ENCODE results near the gene LURAP1L.
A peak's percentile ranks its signal among the peaks of the same experiment; 100 is the strongest.

Gene LURAP1L

DNA sequence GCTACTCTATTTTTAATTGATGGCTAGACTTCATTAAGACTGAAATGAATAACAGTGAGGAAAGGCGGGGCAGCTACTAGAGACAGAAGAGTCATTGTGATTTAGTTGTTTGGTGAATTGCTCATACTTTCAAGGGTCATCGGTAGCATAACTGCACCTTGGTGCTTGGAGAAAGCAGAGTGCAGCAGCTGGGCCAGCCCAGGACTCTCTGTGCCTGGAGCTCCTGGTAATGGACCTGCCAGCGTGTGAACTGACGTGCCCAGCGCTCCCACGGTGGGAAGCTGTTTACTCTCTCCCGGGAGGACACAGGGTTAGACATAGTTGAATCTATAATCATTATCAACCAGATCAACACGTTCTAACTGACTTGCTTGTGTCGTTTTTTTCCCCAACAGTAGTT, 42.9 kb downstream of the LURAP1L start:
- peak overlapping the region; percentile 58 to 64 for H3K27ac ChIP-seq
- peaks cover 0 to 70% (median 28%) of the 10 kb centered on the region in 4 donors for H3K4me1 ChIP-seq
- intact Hi-C loops (cut with DNase I; ENCODE audit: low total_unique reads): no loop called here
- H3K36me3 ChIP-seq: no peaks in the 10 kb centered on the region
- DNase-seq: no peak
- no peak overlapping the region for H3K4me3 ChIP-seq
- H3K9me3 ChIP-seq: no peaks in the 10 kb centered on the region
- TF ChIP-seq, protein P1, sequence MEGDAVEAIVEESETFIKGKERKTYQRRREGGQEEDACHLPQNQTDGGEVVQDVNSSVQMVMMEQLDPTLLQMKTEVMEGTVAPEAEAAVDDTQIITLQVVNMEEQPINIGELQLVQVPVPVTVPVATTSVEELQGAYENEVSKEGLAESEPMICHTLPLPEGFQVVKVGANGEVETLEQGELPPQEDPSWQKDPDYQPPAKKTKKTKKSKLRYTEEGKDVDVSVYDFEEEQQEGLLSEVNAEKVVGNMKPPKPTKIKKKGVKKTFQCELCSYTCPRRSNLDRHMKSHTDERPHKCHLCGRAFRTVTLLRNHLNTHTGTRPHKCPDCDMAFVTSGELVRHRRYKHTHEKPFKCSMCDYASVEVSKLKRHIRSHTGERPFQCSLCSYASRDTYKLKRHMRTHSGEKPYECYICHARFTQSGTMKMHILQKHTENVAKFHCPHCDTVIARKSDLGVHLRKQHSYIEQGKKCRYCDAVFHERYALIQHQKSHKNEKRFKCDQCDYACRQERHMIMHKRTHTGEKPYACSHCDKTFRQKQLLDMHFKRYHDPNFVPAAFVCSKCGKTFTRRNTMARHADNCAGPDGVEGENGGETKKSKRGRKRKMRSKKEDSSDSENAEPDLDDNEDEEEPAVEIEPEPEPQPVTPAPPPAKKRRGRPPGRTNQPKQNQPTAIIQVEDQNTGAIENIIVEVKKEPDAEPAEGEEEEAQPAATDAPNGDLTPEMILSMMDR (IDR thresholded peaks at IDR 0.05): no peak
- H3K27me3 ChIP-seq: no peaks in the 10 kb centered on the region

DNA sequence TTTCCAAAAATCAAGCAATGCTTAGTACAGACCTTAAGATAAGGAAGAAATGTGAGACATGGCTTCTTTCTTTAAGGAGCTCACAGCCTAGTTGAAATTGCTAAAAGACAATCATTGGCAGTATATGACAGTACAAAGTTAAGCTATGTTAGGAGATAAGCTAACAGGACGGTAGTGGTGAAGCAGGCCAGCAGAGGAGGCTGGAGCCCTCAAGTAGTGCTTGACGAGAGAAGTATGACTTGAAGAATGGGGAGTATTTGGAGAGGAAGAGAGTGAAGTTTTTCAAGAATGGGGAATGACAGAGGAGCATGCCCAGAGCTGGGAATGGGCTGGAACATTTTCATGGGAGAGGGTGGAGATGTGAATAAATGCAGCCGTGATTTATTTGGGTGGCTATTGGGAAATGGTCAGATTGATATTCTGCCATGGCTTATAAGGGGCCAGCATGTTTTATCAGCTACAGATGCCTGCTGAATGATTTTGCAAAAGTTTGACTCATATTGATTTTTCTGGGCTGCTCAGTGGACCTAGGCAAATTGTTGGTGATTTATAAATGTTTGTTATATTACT, 43.7 kb downstream of the LURAP1L start:
- H3K9me3 ChIP-seq: no peaks in the 10 kb centered on the region
- peak overlapping the region; percentile 58 to 64 for H3K27ac ChIP-seq
- peaks cover 0 to 5% (median 0%) of the 10 kb centered on the region in 3 donors for H3K36me3 ChIP-seq
- TF ChIP-seq, protein P1 (IDR thresholded peaks at IDR 0.05): peak in 1 of 2 experiments; percentile 7
- intact Hi-C loops (cut with DNase I; ENCODE audit: low total_unique reads): no loop called here
- H3K27me3 ChIP-seq: no peaks in the 10 kb centered on the region
- no peak overlapping the region for H3K4me3 ChIP-seq
- peak in 1 of 2 donors; percentile 25 for DNase-seq
- peaks cover 0 to 62% (median 27%) of the 10 kb centered on the region in 4 donors for H3K4me1 ChIP-seq

DNA sequence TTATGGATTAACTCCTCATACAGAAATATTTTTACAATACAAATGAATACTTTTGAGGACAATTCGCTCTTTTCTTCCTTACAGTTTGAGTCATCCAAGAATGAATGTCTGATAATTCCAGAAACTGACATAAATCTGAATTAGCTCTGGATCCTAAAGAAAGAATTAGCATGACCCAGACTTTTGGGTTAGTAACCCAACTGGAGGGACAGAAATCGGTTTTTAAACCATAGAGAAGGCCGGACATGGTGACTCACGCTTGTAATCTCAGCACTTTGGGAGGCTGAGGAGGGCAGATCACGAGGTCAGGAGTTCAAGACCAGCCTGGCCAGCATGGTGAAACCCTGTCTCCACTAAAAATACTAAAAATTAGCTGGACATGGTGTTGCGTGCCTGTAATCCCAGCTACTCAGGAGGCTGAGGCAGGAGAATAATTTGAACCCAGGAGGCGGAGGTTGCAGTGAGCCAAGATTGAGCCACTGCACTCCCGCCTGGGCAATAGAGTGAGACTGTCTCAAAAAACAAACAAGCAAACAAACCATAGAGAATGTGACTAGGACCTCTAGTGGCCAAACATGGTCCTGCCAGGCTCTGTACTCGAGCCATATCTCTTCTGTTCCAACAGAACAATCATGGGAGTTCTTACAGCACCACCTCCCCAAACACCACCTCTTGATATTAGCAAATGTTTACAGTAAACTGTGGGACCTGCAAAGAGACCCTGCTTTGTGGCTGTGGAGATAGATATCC, 44.8 kb downstream of the LURAP1L start:
- no peak for DNase-seq
- no peak overlapping the region for H3K4me3 ChIP-seq
- H3K27me3 ChIP-seq: no peaks in the 10 kb centered on the region
- H3K4me1 ChIP-seq: peaks cover 0 to 52% (median 22%) of the 10 kb centered on the region in 4 donors
- TF ChIP-seq, protein P1 (IDR thresholded peaks at IDR 0.05): peak in 1 of 2 experiments; percentile 21
- peaks cover 0 to 5% (median 0%) of the 10 kb centered on the region in 3 donors for H3K36me3 ChIP-seq
- H3K27ac ChIP-seq: peak overlapping the region; percentile 58 to 64
- H3K9me3 ChIP-seq: no peaks in the 10 kb centered on the region
- intact Hi-C loops (cut with DNase I; ENCODE audit: low total_unique reads): no loop called here

- Histone ChIP-seq H3K27me3 (no peaks in the 10 kb centered on the region), H3K4me1 (peaks cover 0 to 46% (median 12%) of the 10 kb centered on the region in 4 donors), H3K36me3 (peaks cover 0 to 5% (median 0%) of the 10 kb centered on the region in 3 donors), H3K27ac (no peak overlapping the region), H3K9me3 (no peaks in the 10 kb centered on the region), H3K4me3 (no peak overlapping the region)
- no peak for DNase-seq
- TF ChIP-seq, protein P1 (IDR thresholded peaks at IDR 0.05): no peak
- intact Hi-C loops (cut with DNase I; ENCODE audit: low total_unique reads): no loop called here
Observed at GRCh38 chr9:12822111-12822510, 47.3 kb downstream of the LURAP1L start.

GRCh38 chr9:12826924-12827565, 52.2 kb downstream of the LURAP1L start:
- intact Hi-C loops (cut with DNase I; ENCODE audit: low total_unique reads): no loop called here
- Histone ChIP-seq H3K27me3 (no peaks in the 10 kb centered on the region), H3K4me1 (peaks cover 0 to 40% (median 0%) of the 10 kb centered on the region in 4 donors), H3K27ac (no peak overlapping the region), H3K36me3 (peaks cover 0 to 5% (median 0%) of the 10 kb centered on the region in 3 donors), H3K4me3 (no peak overlapping the region), H3K9me3 (no peaks in the 10 kb centered on the region)
- TF ChIP-seq, protein P1 (IDR thresholded peaks at IDR 0.05): no peak
- DNase-seq: no peak
